ENCODE measurements around the gene STOML2. TPM values are rescaled to one million over a fixed set of nuclear protein-coding genes. Genes with fewer than 3 reads are reported as not detected.

Gene STOML2
- total RNA-seq, 1 experiment from 2014 or later, result 214 TPM

DNA sequence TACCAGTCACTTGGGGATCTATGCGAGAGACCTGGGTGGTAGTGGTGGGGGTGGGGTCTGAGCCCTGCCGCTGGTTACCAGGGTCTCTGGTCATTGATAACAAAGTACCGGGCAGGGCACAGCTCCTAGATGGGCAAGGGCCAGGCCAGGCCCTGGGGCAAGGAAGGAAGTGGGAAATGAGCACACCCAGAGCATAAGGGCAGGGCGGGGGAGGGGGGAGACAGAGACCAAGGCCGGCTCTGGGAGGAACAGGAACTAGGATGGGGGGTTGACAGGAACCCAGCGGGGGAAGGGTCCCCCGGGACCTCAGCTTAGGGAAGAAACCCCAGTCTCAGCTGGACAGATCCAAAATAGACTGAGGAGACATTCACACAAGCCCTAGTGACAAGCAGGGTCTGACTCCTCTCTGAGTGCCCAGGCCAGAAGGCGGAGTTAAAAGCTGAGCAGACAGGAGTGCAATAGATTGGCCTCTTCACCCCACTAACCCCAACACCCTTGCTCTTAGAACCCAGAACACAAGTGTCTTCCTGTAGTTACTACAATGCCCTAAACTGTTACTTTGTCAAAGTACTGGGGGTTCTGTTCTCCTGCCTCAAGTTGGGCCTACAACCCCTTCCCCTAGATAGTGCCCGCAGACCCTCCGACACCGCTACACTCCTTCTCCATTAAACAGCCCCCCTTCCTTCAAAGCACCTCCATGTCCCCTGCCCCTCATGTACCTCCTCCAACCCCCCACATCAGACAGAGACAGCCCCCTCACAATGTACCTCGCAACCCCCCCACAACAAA lies 12.1 kb upstream of the STOML2 start:
- ChIA-PET CTCF (interaction anchor here (0.5 to 3.4 kb wide), 33 partner anchors 12 to 612 kb away, joined by 3 to 77 read pairs (median 5); partner anchors contain the start of genes PIGO, RUSC2, STOML2 and UNC13B), POLR2A (interaction anchor here (0.6 to 2.0 kb wide), 9 partner anchors 12 to 225 kb away, joined by 3 to 16 read pairs (median 7); partner anchors contain the start of genes DNAJB5, FANCG, STOML2 and UNC13B)
- no peak for ATAC-seq
- DNase-seq (ENCODE audit: low spot score), result no peak
- Mint-ChIP-seq H3K27me3 (ENCODE audit: low read depth) (no peaks in the 10 kb centered on the region), H3K27ac (peak overlapping the region; percentile 95; the same call in 1 of the 2 replicates), H3K4me3 (peak overlapping the region; percentile 98), H3K36me3 (no peaks in the 10 kb centered on the region), H3K4me1 (peaks cover 37% of the 10 kb centered on the region), H3K9me3 (no peaks in the 10 kb centered on the region)
- TF ChIP-seq FOXJ3 (CRISPR knock-in tag; IDR thresholded peaks at IDR 0.05; ENCODE audit: borderline replicate concordance), result no peak

DNA sequence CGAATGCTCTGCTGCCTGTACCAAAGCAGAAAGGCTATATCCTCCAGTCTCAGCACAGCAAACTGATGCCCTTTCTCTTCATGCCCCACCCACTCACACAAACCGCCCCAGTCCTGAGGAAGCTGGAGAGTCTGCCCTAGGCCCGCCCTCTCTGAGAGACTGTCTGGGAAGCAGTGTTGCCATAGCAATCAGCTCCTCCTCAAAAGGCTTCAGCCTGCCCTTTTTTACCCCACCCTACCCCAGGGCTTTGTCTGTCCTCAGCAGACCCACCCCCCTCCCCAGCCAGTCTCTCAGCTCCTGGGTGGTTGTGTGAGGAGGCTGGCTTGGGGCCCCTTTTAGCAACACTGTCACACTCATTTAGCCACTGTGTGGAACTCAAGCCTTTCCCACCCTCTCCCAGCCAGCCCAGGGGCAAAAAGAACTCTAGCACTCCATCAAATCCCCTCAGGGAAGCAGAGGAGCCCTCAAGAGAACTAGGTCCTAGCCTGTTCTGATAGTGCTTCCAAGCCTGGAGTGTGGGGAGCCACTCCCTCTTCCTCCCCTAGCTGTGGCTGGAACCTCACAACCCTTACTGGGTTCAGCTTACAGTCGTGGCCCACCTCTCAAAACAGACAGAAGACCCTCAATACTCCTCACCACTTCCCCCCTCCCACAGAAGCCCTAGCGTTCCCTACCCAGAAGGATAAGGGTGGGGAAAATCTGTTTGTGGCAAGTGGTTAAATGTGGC lies 11.3 kb upstream of the STOML2 start:
- peak; percentile 54 for ATAC-seq
- ChIA-PET POLR2A (interaction anchor here (0.6 to 2.0 kb wide), 6 partner anchors 11 to 225 kb away, joined by 3 to 16 read pairs (median 6); partner anchors contain the start of genes FANCG, STOML2, UNC13B and VCP), CTCF (interaction anchor here (0.6 to 2.9 kb wide), 19 partner anchors 11 to 490 kb away, joined by 3 to 28 read pairs (median 4); partner anchors contain the start of genes FANCG, PIGO, RUSC2 and STOML2)
- TF ChIP-seq SP1 (CRISPR knock-in tag; conservative IDR thresholded peaks at IDR 0.05) (no peak), NR1H2 (CRISPR knock-in tag; IDR thresholded peaks at IDR 0.05) (no peak)
- TF ChIP-seq, protein P1, sequence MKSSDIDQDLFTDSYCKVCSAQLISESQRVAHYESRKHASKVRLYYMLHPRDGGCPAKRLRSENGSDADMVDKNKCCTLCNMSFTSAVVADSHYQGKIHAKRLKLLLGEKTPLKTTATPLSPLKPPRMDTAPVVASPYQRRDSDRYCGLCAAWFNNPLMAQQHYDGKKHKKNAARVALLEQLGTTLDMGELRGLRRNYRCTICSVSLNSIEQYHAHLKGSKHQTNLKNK (CRISPR knock-in tag; IDR thresholded peaks at IDR 0.05), result no peak
- no peaks in the 10 kb centered on the region for H3K9me3 Mint-ChIP-seq
- DNase-seq (ENCODE audit: low spot score), result peak; percentile 89
- peak overlapping the region; percentile 98 for H3K4me3 Mint-ChIP-seq
- no peaks in the 10 kb centered on the region for H3K36me3 Mint-ChIP-seq
- H3K27me3 Mint-ChIP-seq (ENCODE audit: low read depth), result no peaks in the 10 kb centered on the region
- H3K4me1 Mint-ChIP-seq, result peaks cover 37% of the 10 kb centered on the region
- peak overlapping the region; percentile 99 for H3K27ac Mint-ChIP-seq

DNA sequence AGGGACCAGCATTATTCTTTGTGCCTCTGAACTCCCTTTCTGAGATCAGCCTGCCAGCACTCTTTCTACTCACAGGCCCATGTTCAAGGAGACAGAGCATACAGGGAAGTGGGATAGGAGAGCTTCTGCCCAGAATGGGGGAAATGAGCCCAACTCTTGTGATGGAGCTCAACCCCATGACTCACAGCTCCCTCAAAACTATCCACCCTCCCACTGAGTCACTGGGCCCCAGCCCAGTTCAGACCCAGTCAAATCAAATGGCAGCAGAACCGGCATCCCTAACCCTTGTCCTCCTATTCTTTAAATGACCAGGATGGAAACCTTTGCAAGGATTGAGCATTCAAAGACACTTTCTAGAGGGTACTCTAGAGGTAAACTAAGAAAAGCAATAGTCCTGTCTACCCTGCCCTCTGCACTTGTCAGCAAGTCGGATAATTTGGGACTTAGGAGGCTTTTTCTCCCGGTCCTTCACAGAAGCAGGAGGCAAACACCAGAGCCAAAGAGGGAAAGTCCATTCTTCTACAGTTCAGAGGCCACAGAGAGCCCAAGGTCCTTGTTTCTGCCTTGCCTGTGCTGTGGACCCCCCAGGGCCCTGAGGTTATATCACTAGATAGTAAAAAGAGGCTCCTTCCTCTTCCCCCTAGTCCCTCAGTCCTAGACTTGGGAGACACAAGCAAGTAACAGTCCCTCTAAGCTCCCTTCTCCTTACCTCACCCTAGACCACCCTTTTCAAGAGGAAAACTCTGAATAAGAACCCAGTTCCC lies 9.5 kb upstream of the STOML2 start:
- no peak for DNase-seq (ENCODE audit: low spot score)
- peaks cover 36% of the 10 kb centered on the region for H3K4me1 Mint-ChIP-seq
- no peaks in the 10 kb centered on the region for H3K36me3 Mint-ChIP-seq
- CTCF ChIA-PET, result interaction anchor here (1.2 to 2.0 kb wide), 8 partner anchors 9 to 584 kb away, joined by 3 to 12 read pairs (median 6); partner anchors contain the start of genes PIGO and STOML2
- POLR2A ChIA-PET, result interaction anchor here (1.1 to 1.8 kb wide), 3 partner anchors 9 to 577 kb away, joined by 4 to 5 read pairs (median 5); partner anchors contain the start of genes FANCG and STOML2
- TF ChIP-seq SMAD4 (CRISPR knock-in tag; IDR thresholded peaks at IDR 0.05) (no peak), MXD4 (CRISPR knock-in tag; IDR thresholded peaks at IDR 0.05; ENCODE audit: borderline replicate concordance) (no peak), TEAD1 (CRISPR knock-in tag; IDR thresholded peaks at IDR 0.05) (no peak), HMGA2 (CRISPR knock-in tag; IDR thresholded peaks at IDR 0.05) (no peak), ATF1 (CRISPR knock-in tag; IDR thresholded peaks at IDR 0.05) (no peak), CREM (CRISPR knock-in tag; IDR thresholded peaks at IDR 0.05) (no peak), NR2C2 (CRISPR knock-in tag; IDR thresholded peaks at IDR 0.05) (no peak)
- TF ChIP-seq, protein P2, sequence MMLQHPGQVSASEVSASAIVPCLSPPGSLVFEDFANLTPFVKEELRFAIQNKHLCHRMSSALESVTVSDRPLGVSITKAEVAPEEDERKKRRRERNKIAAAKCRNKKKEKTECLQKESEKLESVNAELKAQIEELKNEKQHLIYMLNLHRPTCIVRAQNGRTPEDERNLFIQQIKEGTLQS (CRISPR knock-in tag; conservative IDR thresholded peaks at IDR 0.05), result no peak
- TF ChIP-seq, protein P3, sequence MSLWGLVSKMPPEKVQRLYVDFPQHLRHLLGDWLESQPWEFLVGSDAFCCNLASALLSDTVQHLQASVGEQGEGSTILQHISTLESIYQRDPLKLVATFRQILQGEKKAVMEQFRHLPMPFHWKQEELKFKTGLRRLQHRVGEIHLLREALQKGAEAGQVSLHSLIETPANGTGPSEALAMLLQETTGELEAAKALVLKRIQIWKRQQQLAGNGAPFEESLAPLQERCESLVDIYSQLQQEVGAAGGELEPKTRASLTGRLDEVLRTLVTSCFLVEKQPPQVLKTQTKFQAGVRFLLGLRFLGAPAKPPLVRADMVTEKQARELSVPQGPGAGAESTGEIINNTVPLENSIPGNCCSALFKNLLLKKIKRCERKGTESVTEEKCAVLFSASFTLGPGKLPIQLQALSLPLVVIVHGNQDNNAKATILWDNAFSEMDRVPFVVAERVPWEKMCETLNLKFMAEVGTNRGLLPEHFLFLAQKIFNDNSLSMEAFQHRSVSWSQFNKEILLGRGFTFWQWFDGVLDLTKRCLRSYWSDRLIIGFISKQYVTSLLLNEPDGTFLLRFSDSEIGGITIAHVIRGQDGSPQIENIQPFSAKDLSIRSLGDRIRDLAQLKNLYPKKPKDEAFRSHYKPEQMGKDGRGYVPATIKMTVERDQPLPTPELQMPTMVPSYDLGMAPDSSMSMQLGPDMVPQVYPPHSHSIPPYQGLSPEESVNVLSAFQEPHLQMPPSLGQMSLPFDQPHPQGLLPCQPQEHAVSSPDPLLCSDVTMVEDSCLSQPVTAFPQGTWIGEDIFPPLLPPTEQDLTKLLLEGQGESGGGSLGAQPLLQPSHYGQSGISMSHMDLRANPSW (CRISPR knock-in tag; conservative IDR thresholded peaks at IDR 0.05; ENCODE audit: low read depth), result no peak
- TF ChIP-seq, protein P4, sequence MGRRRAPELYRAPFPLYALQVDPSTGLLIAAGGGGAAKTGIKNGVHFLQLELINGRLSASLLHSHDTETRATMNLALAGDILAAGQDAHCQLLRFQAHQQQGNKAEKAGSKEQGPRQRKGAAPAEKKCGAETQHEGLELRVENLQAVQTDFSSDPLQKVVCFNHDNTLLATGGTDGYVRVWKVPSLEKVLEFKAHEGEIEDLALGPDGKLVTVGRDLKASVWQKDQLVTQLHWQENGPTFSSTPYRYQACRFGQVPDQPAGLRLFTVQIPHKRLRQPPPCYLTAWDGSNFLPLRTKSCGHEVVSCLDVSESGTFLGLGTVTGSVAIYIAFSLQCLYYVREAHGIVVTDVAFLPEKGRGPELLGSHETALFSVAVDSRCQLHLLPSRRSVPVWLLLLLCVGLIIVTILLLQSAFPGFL (CRISPR knock-in tag; IDR thresholded peaks at IDR 0.05; ENCODE audit: borderline replicate concordance), result no peak
- TF ChIP-seq, protein P5, sequence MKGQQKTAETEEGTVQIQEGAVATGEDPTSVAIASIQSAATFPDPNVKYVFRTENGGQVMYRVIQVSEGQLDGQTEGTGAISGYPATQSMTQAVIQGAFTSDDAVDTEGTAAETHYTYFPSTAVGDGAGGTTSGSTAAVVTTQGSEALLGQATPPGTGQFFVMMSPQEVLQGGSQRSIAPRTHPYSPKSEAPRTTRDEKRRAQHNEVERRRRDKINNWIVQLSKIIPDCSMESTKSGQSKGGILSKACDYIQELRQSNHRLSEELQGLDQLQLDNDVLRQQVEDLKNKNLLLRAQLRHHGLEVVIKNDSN (CRISPR knock-in tag; IDR thresholded peaks at IDR 0.05), result no peak
- no peaks in the 10 kb centered on the region for H3K27me3 Mint-ChIP-seq (ENCODE audit: low read depth)
- no peaks in the 10 kb centered on the region for H3K9me3 Mint-ChIP-seq
- no peak for ATAC-seq
- peak overlapping the region; percentile 71 for H3K4me3 Mint-ChIP-seq
- H3K27ac Mint-ChIP-seq, result peak overlapping the region; percentile 75

All from WTC11 (cell line).